Measurements from ENCODE around the gene TRIO. TPM values are rescaled to one million over a fixed set of nuclear protein-coding genes. Genes with fewer than 3 reads are reported as not detected.

The TRIO gene
- total and polyA plus RNA-seq, 10 of the 15 experiments (the other 5 are each of a cell fraction or from before 2014, with no cell fraction given) = 5.1 to 96.4 (median 44.6) TPM

- ChIA-PET CTCF (interaction anchor here (0.7 to 4.5 kb wide), 20 partner anchors 10 to 372 kb away, joined by 3 to 34 read pairs (median 3); no protein-coding TSS in a partner anchor), POLR2A (no interaction called here)
- FAIRE-seq = peak; percentile 66
Observed at GRCh38 chr5:14364576-14365472, 221.7 kb downstream of the TRIO start.

More at GRCh38 chr5:14364576-14365472, 221.7 kb downstream of the TRIO start:
- H3K27ac ChIP-seq (ENCODE audit: control insufficient read depth, insufficient read depth) = no peak overlapping the region
- no peaks in the 10 kb centered on the region for H4K20me1 ChIP-seq (ENCODE audit: control insufficient read depth, insufficient read depth)
- H3K36me3 ChIP-seq (ENCODE audit: control insufficient read depth in 2 of 2, insufficient read depth in 2 of 2, low read length in 1 of 2) = peaks cover 39 to 64% of the 10 kb centered on the region in 2 experiments
- H2AFZ ChIP-seq (ENCODE audit: control insufficient read depth, low read depth, low read length) = no peak overlapping the region
- ChIA-PET RAD21 (ENCODE audit: unreplicated experiment) (interaction anchor here (0.6 kb wide), 1 partner anchor 351 kb away, joined by 3 read pairs; no protein-coding TSS in a partner anchor), SMC1A (ENCODE audit: uncharacterized antibody, unreplicated experiment) (interaction anchor here (1.1 kb wide), 1 partner anchor 284 kb away, joined by 4 read pairs; no protein-coding TSS in a partner anchor)
- WGBS (ENCODE audit: insufficient coverage, insufficient replicate concordance, low lambda C conversion rate, missing lambda C conversion rate) = 87% methylated on average over 12 of the region's 12 CpGs
- DNase-seq (ENCODE audit: low read depth, low spot score) (no peak), ATAC-seq (peak; percentile 49; the same call in 2 of the 3 replicates)
- H3K9me3 ChIP-seq (replicated peaks; ENCODE audit: control insufficient read depth, insufficient read depth, low read length) = no peaks in the 10 kb centered on the region
- in situ Hi-C loops (cut with MboI) (loop anchor here (25.0 kb wide), 2 partner anchors 378 to 647 kb away; no protein-coding TSS in a partner anchor), intact Hi-C loops (cut with micrococcal nuclease; ENCODE audit: unreplicated experiment) (no loop called here)
- H3K4me3 ChIP-seq = no peak overlapping the region
- no peak overlapping the region for H3K9ac ChIP-seq (ENCODE audit: control insufficient read depth, insufficient read depth, low read length)
- no peaks in the 10 kb centered on the region for H3K4me1 ChIP-seq (ENCODE audit: control insufficient read depth, insufficient read depth, low read length)
- no TSS peak for BruUV-seq (replicated peaks)
- no peak overlapping the region for H3K4me2 ChIP-seq (ENCODE audit: control insufficient read depth, insufficient read depth)
- no peaks in the 10 kb centered on the region for H3K27me3 ChIP-seq (replicated peaks in 1 of 2; ENCODE audit: control insufficient read depth in 2 of 2, insufficient read depth in 2 of 2, low read length in 1 of 2)
- TF ChIP-seq SMC3 (IDR thresholded peaks at IDR 0.05; ENCODE audit: borderline replicate concordance, low read length) (peak; percentile 47), CHD2 (IDR thresholded peaks at IDR 0.05; ENCODE audit: borderline replicate concordance, low read depth, low read length) (no peak), HDGF (IDR thresholded peaks at IDR 0.05) (no peak), ZBED1 (IDR thresholded peaks at IDR 0.05; ENCODE audit: borderline replicate concordance) (no peak), RAD21 (IDR thresholded peaks at IDR 0.05; ENCODE audit: insufficient read depth, low read depth, low read length) (peak; percentile 38), TCF3 (IDR thresholded peaks at IDR 0.05; ENCODE audit: borderline replicate concordance, insufficient read depth, low read depth, low read length) (0 out of 2 replicates have a peak, but pooled peaks have one; percentile 48), CTCF (IDR thresholded peaks at IDR 0.05 in 2 of 3, conservative IDR thresholded peaks at IDR 0.05 in 1 of 3; ENCODE audit: control insufficient read depth in 2 of 3, extremely low read depth in 1 of 3, insufficient read depth in 1 of 3, low read depth in 3 of 3, low read length in 3 of 3) (peak; percentile 40 to 70 (median 46)), IRF5 (IDR thresholded peaks at IDR 0.05; ENCODE audit: borderline replicate concordance) (no peak)
- H3K79me2 ChIP-seq (ENCODE audit: control insufficient read depth, insufficient read depth, low read length) = no peaks in the 10 kb centered on the region
